GM18861 (cell line): ENCODE data around the gene PGAM4.
"Not testable (repeated sequence)": the region's sequence is repeated elsewhere in the genome, so short reads cannot be mapped to it uniquely, and the experiment has no call there.

Source experiments
- ATAC-seq: cut with Tn5 transposase; IDR thresholded peaks from one replicate; pipeline ENCODE4 v1.9.1; 2021; ENCODE audit not compliant: unreplicated experiment

PGAM4 gene

DNA sequence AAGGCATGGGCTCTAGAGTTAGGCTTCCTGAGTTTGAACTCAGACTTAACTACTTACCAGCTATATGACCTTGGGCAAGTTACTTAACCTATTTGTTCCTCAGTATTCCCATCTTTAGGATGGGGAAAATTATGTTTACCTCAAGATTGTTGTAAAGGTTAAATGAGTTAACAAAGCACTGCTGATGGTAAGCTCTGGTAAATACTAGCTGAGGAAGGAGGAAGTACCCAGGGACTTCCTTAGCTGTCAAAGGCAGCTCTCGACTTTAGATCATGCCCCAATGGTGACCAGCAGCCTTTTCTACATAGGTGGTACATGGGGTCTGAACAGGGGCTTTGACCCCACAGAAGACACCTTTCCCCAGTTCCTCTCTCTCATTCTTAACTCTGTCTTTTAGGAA, 38.9 kb downstream of the PGAM4 start:
- no peak for ATAC-seq

DNA sequence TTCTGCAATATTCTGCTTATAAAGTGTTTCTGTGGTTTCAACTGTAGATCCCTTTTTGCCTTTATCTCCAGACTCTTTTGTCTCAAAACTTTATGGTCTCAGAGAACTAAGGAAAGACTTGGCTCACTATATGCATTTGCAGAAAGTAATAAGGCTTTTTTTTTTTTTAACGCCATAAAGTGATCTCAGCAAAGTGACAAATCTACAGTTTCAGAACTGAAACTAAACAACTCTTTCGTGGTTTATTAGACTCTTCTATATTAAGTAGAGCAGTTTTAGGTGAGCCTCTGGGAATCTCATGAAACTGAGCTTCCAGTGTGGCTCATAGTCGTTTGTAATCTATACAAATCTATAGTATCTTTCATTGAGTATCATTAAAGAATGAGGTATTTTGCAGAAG, 43.7 kb downstream of the PGAM4 start:
- ATAC-seq, result no peak

DNA sequence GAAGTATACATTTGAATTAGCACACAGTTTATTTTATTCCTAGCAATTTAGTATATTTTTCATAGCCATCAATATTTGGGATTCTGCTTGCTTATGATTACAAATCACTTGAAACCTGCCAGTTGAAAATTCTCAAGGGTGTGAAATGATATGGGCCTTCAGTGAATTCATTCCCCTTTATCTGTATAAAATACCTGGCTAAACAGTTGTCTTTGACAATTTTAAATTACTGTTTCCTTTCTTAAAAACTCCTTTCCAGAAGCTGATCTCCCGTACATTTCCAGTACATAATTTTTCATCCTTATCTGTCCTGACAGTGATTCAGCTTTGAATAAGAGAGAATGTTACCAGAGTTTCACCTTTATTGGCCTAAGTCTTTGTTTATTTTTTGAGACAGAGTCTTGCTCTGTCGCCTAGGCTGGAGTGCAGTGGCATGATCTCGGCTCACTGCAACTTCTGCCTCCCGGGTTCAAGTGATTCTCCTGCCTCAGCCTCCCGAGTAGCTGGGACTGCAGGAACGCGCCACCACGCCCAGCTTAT, 45.0 kb downstream of the PGAM4 start:
- no peak for ATAC-seq

DNA sequence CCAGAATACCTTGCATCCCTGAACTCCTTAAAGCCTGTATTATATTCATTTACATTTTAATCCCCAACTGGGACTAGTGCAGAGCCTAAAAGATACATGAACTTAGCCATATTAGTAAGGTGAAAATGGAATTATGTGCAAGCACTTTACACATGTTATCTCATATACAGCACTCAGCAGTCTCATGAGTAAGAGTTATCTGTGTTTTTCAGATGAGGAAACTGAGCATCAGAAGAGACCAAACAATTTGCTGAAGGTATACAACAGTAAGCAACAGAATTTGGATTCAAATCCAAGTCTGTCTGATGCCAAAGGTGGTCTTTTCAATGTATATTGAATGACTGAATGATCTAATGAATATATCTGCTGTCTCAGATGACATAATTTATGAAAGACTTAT, 46.7 kb downstream of the PGAM4 start:
- no peak for ATAC-seq

DNA sequence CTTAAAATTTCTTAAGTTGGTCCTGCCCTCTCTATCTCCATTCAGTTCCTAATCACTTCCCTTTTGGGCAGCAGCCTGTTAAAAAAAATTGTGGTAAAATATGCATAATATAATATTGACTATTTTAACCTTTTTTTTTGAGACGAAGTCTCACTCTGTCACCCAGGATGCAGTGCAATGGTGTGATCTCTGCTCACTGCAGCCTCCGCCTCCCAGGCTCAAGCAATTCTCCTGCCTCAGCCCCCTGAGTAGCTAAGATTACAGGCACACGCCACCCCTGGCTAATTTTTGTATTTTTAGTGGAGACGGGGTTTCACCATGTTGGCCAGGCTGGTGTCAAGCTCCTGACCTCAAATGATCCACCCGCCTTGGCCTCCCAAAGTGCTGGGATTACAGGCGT, 50.1 kb downstream of the PGAM4 start:
- not testable (repeated sequence) for ATAC-seq

DNA sequence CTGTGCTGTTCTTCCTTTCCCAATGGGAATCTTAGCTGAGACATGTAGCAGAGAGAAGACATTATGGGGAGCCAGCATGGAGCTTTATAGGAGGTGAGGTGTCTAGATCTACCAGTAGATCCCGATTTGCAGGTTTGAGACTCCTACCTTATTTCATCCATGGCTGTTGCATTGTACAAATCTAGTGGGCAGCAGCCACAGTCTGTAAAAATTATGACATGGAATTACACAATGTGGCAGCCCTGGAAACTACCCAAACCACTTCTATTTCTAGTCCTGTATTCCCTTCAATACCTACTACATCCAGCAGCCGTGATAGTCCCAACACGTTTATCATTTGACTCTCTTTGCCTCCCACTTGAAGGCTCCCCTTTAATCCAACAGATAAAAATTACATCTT, 50.9 kb downstream of the PGAM4 start:
- no peak for ATAC-seq
